ENCODE data around the gene CRYL1. TPM values are rescaled to one million over a fixed set of nuclear protein-coding genes. Genes with fewer than 3 reads are reported as not detected.

The CRYL1 gene
- total RNA-seq, 1 experiment from 2014 or later: 2.9 TPM

DNA sequence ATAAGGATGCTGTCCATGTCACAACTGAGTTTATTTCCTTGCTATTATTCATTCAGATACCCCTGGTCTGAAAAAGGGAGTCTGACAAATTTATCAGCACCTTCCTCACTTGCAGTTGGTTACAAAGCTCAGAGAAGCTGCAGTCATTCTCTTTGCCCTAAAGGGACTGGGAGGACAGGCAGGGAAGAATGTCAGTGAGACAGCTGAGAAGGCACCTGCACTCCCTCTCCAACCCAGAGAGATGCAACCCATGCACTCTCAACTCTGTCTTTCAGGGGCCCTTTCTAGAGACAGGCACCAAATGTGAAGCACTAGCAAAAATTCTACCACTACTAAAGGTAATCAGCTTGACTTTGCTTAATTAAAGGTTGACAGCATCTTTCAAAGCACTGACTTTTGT lies 83.3 kb downstream of the CRYL1 start:
- ATAC-seq (peak; percentile 61), DNase-seq (ENCODE audit: low spot score) (no peak)
- Mint-ChIP-seq H3K4me3 (no peak overlapping the region), H3K27me3 (ENCODE audit: low read depth) (no peaks in the 10 kb centered on the region), H3K27ac (no peak overlapping the region), H3K9me3 (peaks cover 21% of the 10 kb centered on the region), H3K4me1 (peaks cover 22% of the 10 kb centered on the region), H3K36me3 (peaks cover 11% of the 10 kb centered on the region)
- ChIA-PET POLR2A (no interaction called here), CTCF (no interaction called here)
- no peak for TF ChIP-seq PRRX2 (CRISPR knock-in tag; IDR thresholded peaks at IDR 0.05)
- TF ChIP-seq TCF7 (CRISPR knock-in tag; IDR thresholded peaks at IDR 0.05; ENCODE audit: low read depth): no peak
- no peak for TF ChIP-seq AR (CRISPR knock-in tag; IDR thresholded peaks at IDR 0.05)
- TF ChIP-seq, protein P1, sequence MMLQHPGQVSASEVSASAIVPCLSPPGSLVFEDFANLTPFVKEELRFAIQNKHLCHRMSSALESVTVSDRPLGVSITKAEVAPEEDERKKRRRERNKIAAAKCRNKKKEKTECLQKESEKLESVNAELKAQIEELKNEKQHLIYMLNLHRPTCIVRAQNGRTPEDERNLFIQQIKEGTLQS (CRISPR knock-in tag; conservative IDR thresholded peaks at IDR 0.05): no peak
- no peak for TF ChIP-seq GRHL2 (CRISPR knock-in tag; IDR thresholded peaks at IDR 0.05; ENCODE audit: insufficient replicate concordance, severe bottlenecking)
- no peak for TF ChIP-seq SMAD4 (CRISPR knock-in tag; IDR thresholded peaks at IDR 0.05)
- no peak for TF ChIP-seq MXD4 (CRISPR knock-in tag; IDR thresholded peaks at IDR 0.05; ENCODE audit: borderline replicate concordance)
- no peak for TF ChIP-seq USF2 (CRISPR knock-in tag; IDR thresholded peaks at IDR 0.05)
- no peak for TF ChIP-seq ZMAT4 (CRISPR knock-in tag; IDR thresholded peaks at IDR 0.05)
- TF ChIP-seq NFYB (CRISPR knock-in tag; conservative IDR thresholded peaks at IDR 0.05; ENCODE audit: low read depth): no peak
- TF ChIP-seq SP1 (CRISPR knock-in tag; conservative IDR thresholded peaks at IDR 0.05): no peak
- TF ChIP-seq, protein P2, sequence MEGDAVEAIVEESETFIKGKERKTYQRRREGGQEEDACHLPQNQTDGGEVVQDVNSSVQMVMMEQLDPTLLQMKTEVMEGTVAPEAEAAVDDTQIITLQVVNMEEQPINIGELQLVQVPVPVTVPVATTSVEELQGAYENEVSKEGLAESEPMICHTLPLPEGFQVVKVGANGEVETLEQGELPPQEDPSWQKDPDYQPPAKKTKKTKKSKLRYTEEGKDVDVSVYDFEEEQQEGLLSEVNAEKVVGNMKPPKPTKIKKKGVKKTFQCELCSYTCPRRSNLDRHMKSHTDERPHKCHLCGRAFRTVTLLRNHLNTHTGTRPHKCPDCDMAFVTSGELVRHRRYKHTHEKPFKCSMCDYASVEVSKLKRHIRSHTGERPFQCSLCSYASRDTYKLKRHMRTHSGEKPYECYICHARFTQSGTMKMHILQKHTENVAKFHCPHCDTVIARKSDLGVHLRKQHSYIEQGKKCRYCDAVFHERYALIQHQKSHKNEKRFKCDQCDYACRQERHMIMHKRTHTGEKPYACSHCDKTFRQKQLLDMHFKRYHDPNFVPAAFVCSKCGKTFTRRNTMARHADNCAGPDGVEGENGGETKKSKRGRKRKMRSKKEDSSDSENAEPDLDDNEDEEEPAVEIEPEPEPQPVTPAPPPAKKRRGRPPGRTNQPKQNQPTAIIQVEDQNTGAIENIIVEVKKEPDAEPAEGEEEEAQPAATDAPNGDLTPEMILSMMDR (IDR thresholded peaks at IDR 0.05): no peak
- TF ChIP-seq, protein P3, sequence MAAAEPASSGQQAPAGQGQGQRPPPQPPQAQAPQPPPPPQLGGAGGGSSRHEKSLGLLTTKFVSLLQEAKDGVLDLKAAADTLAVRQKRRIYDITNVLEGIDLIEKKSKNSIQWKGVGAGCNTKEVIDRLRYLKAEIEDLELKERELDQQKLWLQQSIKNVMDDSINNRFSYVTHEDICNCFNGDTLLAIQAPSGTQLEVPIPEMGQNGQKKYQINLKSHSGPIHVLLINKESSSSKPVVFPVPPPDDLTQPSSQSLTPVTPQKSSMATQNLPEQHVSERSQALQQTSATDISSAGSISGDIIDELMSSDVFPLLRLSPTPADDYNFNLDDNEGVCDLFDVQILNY (CRISPR knock-in tag; IDR thresholded peaks at IDR 0.05): no peak

DNA sequence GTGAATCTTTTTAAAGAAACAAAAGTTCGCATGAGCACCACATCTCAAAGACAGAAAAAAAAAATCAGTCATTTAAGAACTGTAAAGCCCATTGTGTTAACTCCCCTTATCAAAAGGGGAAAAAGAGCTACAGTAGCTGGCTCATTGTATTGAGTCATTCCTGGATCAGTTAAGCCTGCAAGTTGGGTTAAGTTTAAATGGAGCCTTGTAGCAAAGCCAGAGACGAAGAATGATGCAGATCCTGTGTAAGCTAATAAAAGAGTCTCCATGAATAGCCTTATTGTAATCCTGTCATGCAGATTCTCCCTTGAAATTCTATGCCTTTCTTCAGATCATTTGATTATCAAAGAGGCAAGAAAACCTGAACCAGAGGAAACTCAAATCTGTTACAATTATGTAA lies 83.8 kb downstream of the CRYL1 start:
- ChIA-PET CTCF (interaction anchor here (0.9 kb wide), 1 partner anchor 245 kb away, joined by 3 read pairs; no protein-coding TSS in a partner anchor), POLR2A (interaction anchor here (1.6 kb wide), 1 partner anchor 16 kb away, joined by 3 read pairs; no protein-coding TSS in a partner anchor)
- Mint-ChIP-seq H3K27ac (no peak overlapping the region), H3K36me3 (peaks cover 11% of the 10 kb centered on the region), H3K9me3 (peaks cover 16% of the 10 kb centered on the region), H3K27me3 (ENCODE audit: low read depth) (peaks cover 1% of the 10 kb centered on the region; the same call in 1 of the 2 replicates), H3K4me1 (peaks cover 22% of the 10 kb centered on the region), H3K4me3 (no peak overlapping the region)
- ATAC-seq (peak; percentile 50), DNase-seq (ENCODE audit: low spot score) (no peak)
- TF ChIP-seq ERG (CRISPR knock-in tag; IDR thresholded peaks at IDR 0.05) (no peak), OVOL2 (CRISPR knock-in tag; IDR thresholded peaks at IDR 0.05; ENCODE audit: borderline replicate concordance) (no peak), NR2C2 (CRISPR knock-in tag; IDR thresholded peaks at IDR 0.05) (no peak), JAZF1 (CRISPR knock-in tag; IDR thresholded peaks at IDR 0.05) (no peak), RORB (CRISPR knock-in tag; IDR thresholded peaks at IDR 0.05) (no peak), SOX15 (CRISPR knock-in tag; IDR thresholded peaks at IDR 0.05) (no peak)
- TF ChIP-seq, protein P1 (CRISPR knock-in tag; conservative IDR thresholded peaks at IDR 0.05): no peak
- TF ChIP-seq, protein P2 (IDR thresholded peaks at IDR 0.05): no peak

Data from WTC11 (cell line).